HepG2 (cell line): ENCODE measurements around the gene ATRIP.

Source experiments
- CREB1 ChIP-seq, 2 experiments: fragments of 450-650 bp in 1 of 2; IDR thresholded peaks; 2 replicates each; pipeline ENCODE4 v1.6.1; 2016 to 2017; ENCODE audit warnings: control low read depth in 1 of 2, mild to moderate bottlenecking in 1 of 2, missing compliant biosample characterization in 1 of 2, missing genetic modification characterization in 1 of 2
- JUNB ChIP-seq: sonication (generic); formaldehyde crosslinking; IDR thresholded peaks from 2 replicates; pipeline ENCODE4 v1.8.0; 2022; ENCODE audit warnings: missing genetic modification reagents, mild to moderate bottlenecking, borderline replicate concordance
- KAT7 ChIP-seq: IDR thresholded peaks from 2 replicates; pipeline ENCODE4 v1.6.1; 2018; ENCODE audit warnings: borderline replicate concordance, missing compliant biosample characterization
- SP4 ChIP-seq: sonication (generic); formaldehyde crosslinking; IDR thresholded peaks from 2 replicates; pipeline ENCODE4 v1.8.1; 2023; ENCODE audit warnings: mild to moderate bottlenecking, missing genetic modification reagents
- ZNF292 ChIP-seq: sonication (generic); formaldehyde crosslinking; IDR thresholded peaks from 2 replicates; pipeline ENCODE4 v1.8.1; 2022; ENCODE audit warnings: mild to moderate bottlenecking, low read depth, missing genetic modification reagents, borderline replicate concordance
- ZNF558 ChIP-seq: sonication (generic); formaldehyde crosslinking; IDR thresholded peaks from 2 replicates; pipeline ENCODE4 v1.9.0; 2022; ENCODE audit warnings: mild to moderate bottlenecking, missing genetic modification reagents, borderline replicate concordance
- TF ChIP-seq, protein P1 (sequence below): sonication (generic); formaldehyde crosslinking; IDR thresholded peaks from 2 replicates; pipeline ENCODE4 v1.4.0; 2020; ENCODE audit warnings: missing genetic modification reagents
- TF ChIP-seq, protein P2 (sequence below): sonication (generic); formaldehyde crosslinking; IDR thresholded peaks from 2 replicates; pipeline ENCODE4 v1.4.0; 2020; ENCODE audit warnings: missing genetic modification reagents

DNA sequence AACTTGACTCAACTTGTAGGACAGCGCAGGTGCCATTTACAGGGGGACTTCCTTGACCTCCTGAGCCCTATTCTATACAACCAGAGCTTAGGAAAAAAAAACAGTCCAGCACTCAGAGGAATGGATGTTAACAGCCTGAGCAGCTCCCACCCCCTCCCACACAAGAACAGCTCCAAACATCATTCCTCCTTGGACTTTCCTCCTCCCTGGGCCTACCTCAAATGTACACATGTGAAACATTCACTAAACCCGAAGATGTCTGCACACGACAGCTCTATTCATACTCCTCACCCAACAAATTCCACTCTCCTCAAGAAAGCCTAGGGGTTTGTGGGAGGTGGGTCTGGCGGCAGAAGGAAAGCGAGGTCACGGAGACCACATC lies 503 bp upstream of the ATRIP start:
- no peak for TF ChIP-seq ZNF558 (CRISPR knock-in tag)
- TF ChIP-seq, protein P1, sequence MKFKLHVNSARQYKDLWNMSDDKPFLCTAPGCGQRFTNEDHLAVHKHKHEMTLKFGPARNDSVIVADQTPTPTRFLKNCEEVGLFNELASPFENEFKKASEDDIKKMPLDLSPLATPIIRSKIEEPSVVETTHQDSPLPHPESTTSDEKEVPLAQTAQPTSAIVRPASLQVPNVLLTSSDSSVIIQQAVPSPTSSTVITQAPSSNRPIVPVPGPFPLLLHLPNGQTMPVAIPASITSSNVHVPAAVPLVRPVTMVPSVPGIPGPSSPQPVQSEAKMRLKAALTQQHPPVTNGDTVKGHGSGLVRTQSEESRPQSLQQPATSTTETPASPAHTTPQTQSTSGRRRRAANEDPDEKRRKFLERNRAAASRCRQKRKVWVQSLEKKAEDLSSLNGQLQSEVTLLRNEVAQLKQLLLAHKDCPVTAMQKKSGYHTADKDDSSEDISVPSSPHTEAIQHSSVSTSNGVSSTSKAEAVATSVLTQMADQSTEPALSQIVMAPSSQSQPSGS (CRISPR knock-in tag) = no peak
- no peak for TF ChIP-seq SP4
- no peak for TF ChIP-seq ZNF292
- TF ChIP-seq KAT7 (CRISPR knock-in tag) = no peak
- TF ChIP-seq JUNB = no peak
- no peak for TF ChIP-seq CREB1 (IDR thresholded peaks at IDR 0.05)
- no peak for TF ChIP-seq CREB1 (CRISPR knock-in tag; IDR thresholded peaks at IDR 0.05)
- TF ChIP-seq, protein P2, sequence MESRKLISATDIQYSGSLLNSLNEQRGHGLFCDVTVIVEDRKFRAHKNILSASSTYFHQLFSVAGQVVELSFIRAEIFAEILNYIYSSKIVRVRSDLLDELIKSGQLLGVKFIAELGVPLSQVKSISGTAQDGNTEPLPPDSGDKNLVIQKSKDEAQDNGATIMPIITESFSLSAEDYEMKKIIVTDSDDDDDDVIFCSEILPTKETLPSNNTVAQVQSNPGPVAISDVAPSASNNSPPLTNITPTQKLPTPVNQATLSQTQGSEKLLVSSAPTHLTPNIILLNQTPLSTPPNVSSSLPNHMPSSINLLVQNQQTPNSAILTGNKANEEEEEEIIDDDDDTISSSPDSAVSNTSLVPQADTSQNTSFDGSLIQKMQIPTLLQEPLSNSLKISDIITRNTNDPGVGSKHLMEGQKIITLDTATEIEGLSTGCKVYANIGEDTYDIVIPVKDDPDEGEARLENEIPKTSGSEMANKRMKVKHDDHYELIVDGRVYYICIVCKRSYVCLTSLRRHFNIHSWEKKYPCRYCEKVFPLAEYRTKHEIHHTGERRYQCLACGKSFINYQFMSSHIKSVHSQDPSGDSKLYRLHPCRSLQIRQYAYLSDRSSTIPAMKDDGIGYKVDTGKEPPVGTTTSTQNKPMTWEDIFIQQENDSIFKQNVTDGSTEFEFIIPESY = no peak
